Measurements from ENCODE around the gene NCR1.

DNA sequence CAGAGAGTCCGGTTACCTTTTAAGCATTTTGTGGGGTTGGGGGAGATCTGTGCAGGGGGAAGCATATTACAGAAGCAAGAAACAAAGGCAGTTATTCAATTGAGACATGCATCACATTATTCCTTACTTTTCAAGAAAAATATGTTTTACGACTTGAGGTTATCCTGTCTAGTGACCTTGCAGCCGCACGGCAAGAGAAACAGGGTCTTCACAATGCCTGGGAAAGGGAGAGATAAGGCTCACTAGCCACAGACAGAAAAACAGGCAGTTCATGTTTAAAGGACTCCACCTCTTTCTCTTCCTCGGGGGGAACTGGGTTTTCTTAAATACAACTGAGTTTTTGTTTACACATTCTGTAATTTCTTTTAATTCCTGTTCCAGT is 536 bp upstream of the NCR1 start:
- TF ChIP-seq MTA3 (IDR thresholded peaks at IDR 0.05; ENCODE audit: borderline replicate concordance, low read length) (no peak), EZH2 (IDR thresholded peaks at IDR 0.05; ENCODE audit: borderline replicate concordance, control insufficient read depth, low read depth, low read length) (no peak), POLR2A (IDR thresholded peaks at IDR 0.05; ENCODE audit: low read depth, low read length) (no peak), BMI1 (IDR thresholded peaks at IDR 0.05; ENCODE audit: borderline replicate concordance) (no peak), RAD21 (IDR thresholded peaks at IDR 0.05; ENCODE audit: insufficient read depth, low read depth, low read length) (no peak), TARDBP (IDR thresholded peaks at IDR 0.05; ENCODE audit: borderline replicate concordance) (no peak), ATF3 (IDR thresholded peaks at IDR 0.05; ENCODE audit: borderline replicate concordance, extremely low read depth, low read depth, low read length) (no peak)
- TF ChIP-seq, protein P1, sequence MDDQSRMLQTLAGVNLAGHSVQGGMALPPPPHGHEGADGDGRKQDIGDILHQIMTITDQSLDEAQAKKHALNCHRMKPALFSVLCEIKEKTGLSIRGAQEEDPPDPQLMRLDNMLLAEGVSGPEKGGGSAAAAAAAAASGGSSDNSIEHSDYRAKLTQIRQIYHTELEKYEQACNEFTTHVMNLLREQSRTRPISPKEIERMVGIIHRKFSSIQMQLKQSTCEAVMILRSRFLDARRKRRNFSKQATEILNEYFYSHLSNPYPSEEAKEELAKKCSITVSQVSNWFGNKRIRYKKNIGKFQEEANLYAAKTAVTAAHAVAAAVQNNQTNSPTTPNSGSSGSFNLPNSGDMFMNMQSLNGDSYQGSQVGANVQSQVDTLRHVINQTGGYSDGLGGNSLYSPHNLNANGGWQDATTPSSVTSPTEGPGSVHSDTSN (IDR thresholded peaks at IDR 0.05; ENCODE audit: insufficient replicate concordance, low read depth, low read length), result no peak
- TF ChIP-seq, protein P2, sequence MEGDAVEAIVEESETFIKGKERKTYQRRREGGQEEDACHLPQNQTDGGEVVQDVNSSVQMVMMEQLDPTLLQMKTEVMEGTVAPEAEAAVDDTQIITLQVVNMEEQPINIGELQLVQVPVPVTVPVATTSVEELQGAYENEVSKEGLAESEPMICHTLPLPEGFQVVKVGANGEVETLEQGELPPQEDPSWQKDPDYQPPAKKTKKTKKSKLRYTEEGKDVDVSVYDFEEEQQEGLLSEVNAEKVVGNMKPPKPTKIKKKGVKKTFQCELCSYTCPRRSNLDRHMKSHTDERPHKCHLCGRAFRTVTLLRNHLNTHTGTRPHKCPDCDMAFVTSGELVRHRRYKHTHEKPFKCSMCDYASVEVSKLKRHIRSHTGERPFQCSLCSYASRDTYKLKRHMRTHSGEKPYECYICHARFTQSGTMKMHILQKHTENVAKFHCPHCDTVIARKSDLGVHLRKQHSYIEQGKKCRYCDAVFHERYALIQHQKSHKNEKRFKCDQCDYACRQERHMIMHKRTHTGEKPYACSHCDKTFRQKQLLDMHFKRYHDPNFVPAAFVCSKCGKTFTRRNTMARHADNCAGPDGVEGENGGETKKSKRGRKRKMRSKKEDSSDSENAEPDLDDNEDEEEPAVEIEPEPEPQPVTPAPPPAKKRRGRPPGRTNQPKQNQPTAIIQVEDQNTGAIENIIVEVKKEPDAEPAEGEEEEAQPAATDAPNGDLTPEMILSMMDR (IDR thresholded peaks at IDR 0.05 in 2 of 3, conservative IDR thresholded peaks at IDR 0.05 in 1 of 3; ENCODE audit: control insufficient read depth in 2 of 3, extremely low read depth in 1 of 3, insufficient read depth in 1 of 3, low read depth in 3 of 3, low read length in 3 of 3), result no peak
